HCT116 (cell line): ENCODE results near the gene PKNOX2. TPM values are rescaled to one million over a fixed set of nuclear protein-coding genes. Genes with fewer than 3 reads are reported as not detected.

Source experiments
- ATAC-seq: fragments of 200-7000 bp; cut with Tn5 transposase; 2 replicates; pipeline ENCODE4 v1.9.1; 2020; ENCODE audit warnings: mild to moderate bottlenecking, moderate library complexity
- BruUV-seq: library from RNA; stranded (reverse); fragments of 400-500 nt; replicated peaks from 2 replicates; lab custom pipeline; 2021; lab: Mats Ljungman, UMichigan
- CTCF ChIA-PET: fragments of 300-600 bp; sonication (Branson Sonifier 250); formaldehyde crosslinking; loops from one replicate; lab custom pipeline; 2021; ENCODE audit warnings: antibody characterized with exemption; lab: Charles Lee
- POLR2A ChIA-PET: fragments of 300-600, 350-600 bp; sonication (Branson Sonifier 250); formaldehyde crosslinking; loops from one replicate; lab custom pipeline; 2021; ENCODE audit warnings: antibody characterized with exemption; lab: Charles Lee
- RAD21 ChIA-PET, 2 experiments: fragments of 300-600 bp; sonication (Branson Sonifier 250); formaldehyde crosslinking; loops; one replicate each; lab custom pipeline; 2023; ENCODE audit warnings: low total read pairs in 2 of 2; ENCODE audit not compliant: uncharacterized antibody in 2 of 2, unreplicated experiment in 2 of 2, low non-redundant PET in 1 of 2; lab: Charles Lee
- DNase-seq: peaks from one replicate; pipeline ENCODE4 v3.0.0-alpha.2; 2010; ENCODE audit warnings: low read depth, low spot score
- H2AFZ ChIP-seq: fragments of 200-600 bp; shearing (Covaris generic), sonication (generic); 2 replicates; pipeline ENCODE4 v1.6.1; 2017; ENCODE audit warnings: low read depth, mixed run types, mixed read lengths, antibody characterized with exemption, low read length; ENCODE audit not compliant: poor library complexity, severe bottlenecking
- H3K27ac ChIP-seq: 2 replicates; pipeline ENCODE4 v1.5.1; 2012; ENCODE audit warnings: low read depth, low read length
- H3K27me3 ChIP-seq: fragments of 200-600 bp; sonication (generic); 2 replicates; pipeline ENCODE4 v1.6.1; 2016; ENCODE audit warnings: mixed run types, low read length, mixed read lengths; ENCODE audit not compliant: insufficient read depth
- H3K36me3 ChIP-seq, 2 experiments: fragments of 200-500 bp in 1 of 2; fragments of 200-600 bp in 1 of 2; sonication (Bioruptor generic) in 1 of 2; sonication (generic) in 1 of 2; 2 replicates each; pipeline versions ENCODE4 v1.5.1 to v1.6.1; 2014 to 2016; ENCODE audit warnings: low read length in 2 of 2, inconsistent platforms in 1 of 2, mixed read lengths in 1 of 2, mixed run types in 1 of 2; ENCODE audit not compliant: insufficient read depth in 2 of 2, control insufficient read depth in 1 of 2
- H3K4me1 ChIP-seq, 2 experiments: fragments of 200-600 bp in 1 of 2; sonication (generic) in 1 of 2; 2 replicates each; pipeline versions ENCODE4 v1.5.1 to v1.6.1; 2012 to 2017; ENCODE audit warnings: low read length in 2 of 2, inconsistent platforms in 1 of 2, mild to moderate bottlenecking in 1 of 2, mixed read lengths in 1 of 2, mixed run types in 1 of 2, moderate library complexity in 1 of 2; ENCODE audit not compliant: insufficient read depth in 2 of 2, control insufficient read depth in 1 of 2
- H3K4me2 ChIP-seq: fragments of 200-600 bp; sonication (generic); 2 replicates; pipeline ENCODE4 v1.6.1; 2017; ENCODE audit warnings: mixed run types, low read length, mixed read lengths
- H3K4me3 ChIP-seq, 2 experiments: fragments of 200-600 bp in 1 of 2; sonication (generic) in 1 of 2; replicated peaks in 1 of 2; 2 replicates each; pipeline ENCODE4 v1.5.1; 2011 to 2016; ENCODE audit warnings: low read length in 2 of 2, control low read depth in 1 of 2, low read depth in 1 of 2, mild to moderate bottlenecking in 1 of 2, mixed read lengths in 1 of 2, mixed run types in 1 of 2
- H3K79me2 ChIP-seq: fragments of 200-600 bp; sonication (generic); 2 replicates; pipeline ENCODE4 v1.6.1; 2017; ENCODE audit warnings: mild to moderate bottlenecking, mixed run types, low read length, moderate library complexity, mixed read lengths; ENCODE audit not compliant: insufficient read depth
- H3K9ac ChIP-seq: fragments of 200-600 bp; sonication (generic); 2 replicates; pipeline ENCODE4 v1.6.1; 2016; ENCODE audit warnings: low read length, mixed read lengths
- H3K9me2 ChIP-seq: fragments of 200-600 bp; sonication (generic), shearing (Covaris generic); 2 replicates; pipeline ENCODE4 v1.6.1; 2017; ENCODE audit warnings: mixed run types, mild to moderate bottlenecking, moderate library complexity; ENCODE audit not compliant: insufficient read depth
- H3K9me3 ChIP-seq, 2 experiments: fragments of 200-500 bp in 1 of 2; fragments of 200-600 bp in 1 of 2; sonication (Bioruptor generic) in 1 of 2; sonication (generic) in 1 of 2; 2 replicates each; pipeline ENCODE4 v1.6.1; 2014 to 2017; ENCODE audit warnings: low read length in 2 of 2, mixed read lengths in 2 of 2, inconsistent platforms in 1 of 2, low read depth in 1 of 2, mild to moderate bottlenecking in 1 of 2, mixed run types in 1 of 2, moderate library complexity in 1 of 2; ENCODE audit not compliant: control insufficient read depth in 1 of 2, insufficient read depth in 1 of 2
- H4K20me1 ChIP-seq: fragments of 200-600 bp; sonication (generic), shearing (Covaris generic); 2 replicates; pipeline ENCODE4 v1.6.1; 2017; ENCODE audit warnings: mixed run types, mild to moderate bottlenecking, moderate library complexity; ENCODE audit not compliant: insufficient read depth
- ATF3 ChIP-seq: IDR thresholded peaks from 2 replicates; pipeline ENCODE4 v1.6.1; 2012
- CBX3 ChIP-seq: IDR thresholded peaks from 2 replicates; pipeline ENCODE4 v1.6.1; 2012; ENCODE audit warnings: low read depth
- EZH2phosphoT487 ChIP-seq: fragments of 200-600 bp; IDR thresholded peaks from 2 replicates; pipeline ENCODE4 v1.6.1; 2018; ENCODE audit warnings: antibody characterized with exemption, borderline replicate concordance
- FOSL1 ChIP-seq: IDR thresholded peaks from 2 replicates; pipeline ENCODE4 v1.6.1; 2012; ENCODE audit warnings: low read depth
- POLR2A ChIP-seq: IDR thresholded peaks from 2 replicates; pipeline ENCODE4 v1.7.0; 2011; ENCODE audit warnings: borderline replicate concordance; ENCODE audit not compliant: insufficient read depth, insufficient read length; ENCODE audit errors: extremely low read depth
- RAD21 ChIP-seq: IDR thresholded peaks from 2 replicates; pipeline ENCODE4 v1.6.1; 2012; ENCODE audit warnings: low read depth, mild to moderate bottlenecking
- REST ChIP-seq: IDR thresholded peaks from 2 replicates; pipeline ENCODE4 v1.6.1; 2012; ENCODE audit warnings: low read depth
- SIN3A ChIP-seq: IDR thresholded peaks from 2 replicates; pipeline ENCODE4 v1.6.1; 2012; ENCODE audit warnings: low read depth
- SRF ChIP-seq: IDR thresholded peaks from 2 replicates; pipeline ENCODE4 v1.6.1; 2012; ENCODE audit warnings: low read depth
- TCF7L2 ChIP-seq: IDR thresholded peaks from 2 replicates; pipeline ENCODE4 v1.7.0; 2011; ENCODE audit warnings: borderline replicate concordance, inconsistent platforms; ENCODE audit not compliant: insufficient read depth, insufficient read length; ENCODE audit errors: extremely low read depth
- ZBTB33 ChIP-seq: IDR thresholded peaks from 2 replicates; pipeline ENCODE4 v1.6.1; 2011; ENCODE audit warnings: mild to moderate bottlenecking, low read length, moderate library complexity; ENCODE audit not compliant: insufficient replicate concordance; ENCODE audit errors: extremely low read depth
- intact Hi-C: fragments of 100-400 bp; cut with micrococcal nuclease; formaldehyde crosslinking; loops from 2 replicates; pipeline ENCODE4 v1.10.0; 2022
- total RNA-seq: library from RNA; stranded (reverse); gene quantifications from one replicate; pipeline ENCODE4 v1.2.1, GENCODE V29; 2021; ENCODE audit not compliant: unreplicated experiment
- TF ChIP-seq, protein P1 (sequence below), 3 experiments: fragments of 200-600 bp in 1 of 3; sonication (generic) in 1 of 3; IDR thresholded peaks in 2 of 3; conservative IDR thresholded peaks in 1 of 3; 2 replicates each; pipeline ENCODE4 v1.5.1; 2012 to 2017; ENCODE audit warnings: low read depth in 2 of 3, low read length in 2 of 3, antibody characterized with exemption in 1 of 3, borderline replicate concordance in 1 of 3, control low read depth in 1 of 3, mild to moderate bottlenecking in 1 of 3, mixed read lengths in 1 of 3, mixed run types in 1 of 3, moderate library complexity in 1 of 3; ENCODE audit not compliant: insufficient read depth in 1 of 3

The PKNOX2 gene
- total RNA-seq, 1 experiment from 2014 or later = 0.20 TPM

- DNase-seq (no peak), ATAC-seq (no peak)
- Histone ChIP-seq H3K4me2 (no peak overlapping the region), H3K9ac (no peak overlapping the region), H3K4me1 (no peaks in the 10 kb centered on the region), H3K36me3 (no peaks in the 10 kb centered on the region), H3K27ac (no peak overlapping the region), H3K79me2 (no peaks in the 10 kb centered on the region), H3K9me2 (no peaks in the 10 kb centered on the region), H3K9me3 (no peaks in the 10 kb centered on the region), H2AFZ (no peak overlapping the region), H3K4me3 (no peak overlapping the region), H4K20me1 (no peaks in the 10 kb centered on the region), H3K27me3 (peaks cover 3% of the 10 kb centered on the region; the same call in 1 of the 2 replicates)
- ChIA-PET CTCF (no interaction called here), RAD21 (no interaction called here), POLR2A (no interaction called here)
- TF ChIP-seq POLR2A = no peak
- no TSS peak for BruUV-seq
- intact Hi-C loops = no loop called here
These were observed 37.9 kb downstream of the PKNOX2 start for GRCh38 chr11:125202362-125202880.

DNA sequence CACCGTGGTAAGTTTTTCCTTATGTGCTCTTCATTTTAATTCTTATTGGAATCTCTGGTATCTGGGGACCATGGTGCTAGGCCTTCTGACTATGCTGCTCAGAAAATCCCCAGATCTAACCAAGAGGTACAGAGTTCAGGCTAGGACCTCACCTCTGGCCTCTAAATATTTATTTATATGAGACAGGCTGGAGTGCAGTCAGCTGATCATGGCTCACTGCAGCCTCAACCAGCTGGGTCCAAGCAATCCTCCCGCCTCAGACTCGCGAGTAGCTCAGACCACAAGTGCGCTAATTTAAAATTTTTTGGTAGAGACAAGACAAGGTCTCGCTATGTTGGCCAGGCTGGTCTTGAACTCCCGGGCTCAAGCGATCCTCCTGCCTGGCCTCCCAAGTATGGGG is 38.4 kb downstream of the PKNOX2 start:
- H3K36me3 ChIP-seq = no peaks in the 10 kb centered on the region
- no TSS peak for BruUV-seq
- H3K4me3 ChIP-seq = no peak overlapping the region
- no peaks in the 10 kb centered on the region for H3K4me1 ChIP-seq
- no peak overlapping the region for H3K9ac ChIP-seq
- intact Hi-C loops = no loop called here
- DNase-seq (no peak), ATAC-seq (no peak)
- H2AFZ ChIP-seq = no peak overlapping the region
- H3K27ac ChIP-seq = no peak overlapping the region
- no peak overlapping the region for H3K4me2 ChIP-seq
- ChIA-PET CTCF (interaction anchor here (1.2 kb wide), 1 partner anchor 15 kb away, joined by 3 read pairs; no protein-coding TSS in a partner anchor), RAD21 (no interaction called here), POLR2A (no interaction called here)
- no peaks in the 10 kb centered on the region for H3K9me2 ChIP-seq
- H3K79me2 ChIP-seq = no peaks in the 10 kb centered on the region
- no peaks in the 10 kb centered on the region for H3K9me3 ChIP-seq
- H4K20me1 ChIP-seq = no peaks in the 10 kb centered on the region
- peaks cover 3% of the 10 kb centered on the region; the same call in 1 of the 2 replicates for H3K27me3 ChIP-seq
- TF ChIP-seq SIN3A = no peak
- no peak for TF ChIP-seq REST
- no peak for TF ChIP-seq ZBTB33
- no peak for TF ChIP-seq ATF3
- no peak for TF ChIP-seq TCF7L2
- TF ChIP-seq, protein P1, sequence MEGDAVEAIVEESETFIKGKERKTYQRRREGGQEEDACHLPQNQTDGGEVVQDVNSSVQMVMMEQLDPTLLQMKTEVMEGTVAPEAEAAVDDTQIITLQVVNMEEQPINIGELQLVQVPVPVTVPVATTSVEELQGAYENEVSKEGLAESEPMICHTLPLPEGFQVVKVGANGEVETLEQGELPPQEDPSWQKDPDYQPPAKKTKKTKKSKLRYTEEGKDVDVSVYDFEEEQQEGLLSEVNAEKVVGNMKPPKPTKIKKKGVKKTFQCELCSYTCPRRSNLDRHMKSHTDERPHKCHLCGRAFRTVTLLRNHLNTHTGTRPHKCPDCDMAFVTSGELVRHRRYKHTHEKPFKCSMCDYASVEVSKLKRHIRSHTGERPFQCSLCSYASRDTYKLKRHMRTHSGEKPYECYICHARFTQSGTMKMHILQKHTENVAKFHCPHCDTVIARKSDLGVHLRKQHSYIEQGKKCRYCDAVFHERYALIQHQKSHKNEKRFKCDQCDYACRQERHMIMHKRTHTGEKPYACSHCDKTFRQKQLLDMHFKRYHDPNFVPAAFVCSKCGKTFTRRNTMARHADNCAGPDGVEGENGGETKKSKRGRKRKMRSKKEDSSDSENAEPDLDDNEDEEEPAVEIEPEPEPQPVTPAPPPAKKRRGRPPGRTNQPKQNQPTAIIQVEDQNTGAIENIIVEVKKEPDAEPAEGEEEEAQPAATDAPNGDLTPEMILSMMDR (IDR thresholded peaks at IDR 0.05 in 2 of 3, conservative IDR thresholded peaks at IDR 0.05 in 1 of 3; ENCODE audit: borderline replicate concordance in 1 of 3, insufficient read depth in 1 of 3, low read depth in 2 of 3, low read length in 2 of 3) = no peak
- no peak for TF ChIP-seq SRF
- no peak for TF ChIP-seq CBX3
- no peak for TF ChIP-seq POLR2A
- no peak for TF ChIP-seq RAD21
- no peak for TF ChIP-seq EZH2phosphoT487
- TF ChIP-seq FOSL1 = no peak
